Fibroblast of skin of abdomen (primary cell): ENCODE data around the gene RPS6KA3.
"Not testable (repeated sequence)": the region's sequence is repeated elsewhere in the genome, so short reads cannot be mapped to it uniquely, and the experiment has no call there.

Source experiments
- DNase-seq: peaks from one replicate; pipeline ENCODE4 v3.0.0-alpha.2; 2013

Gene RPS6KA3

DNA sequence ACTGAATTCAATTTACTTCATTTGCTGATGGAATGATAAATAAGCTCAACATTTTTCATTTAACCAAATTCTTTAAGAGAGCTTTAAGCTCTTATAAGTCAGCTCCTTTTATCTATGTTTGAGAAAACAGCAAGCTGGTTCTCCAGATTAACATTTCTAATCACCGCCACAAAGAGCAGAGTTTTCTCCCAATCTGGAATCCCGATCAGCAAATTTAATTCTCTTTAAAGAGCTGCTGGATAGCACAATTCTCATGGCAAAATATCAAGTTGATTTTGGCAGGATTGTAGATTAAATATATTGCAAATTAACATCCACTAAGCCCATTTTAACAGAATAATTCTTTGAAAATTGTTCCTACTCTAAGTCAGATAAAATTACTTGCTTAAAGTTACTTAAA is 48.8 kb downstream of the RPS6KA3 start:
- DNase-seq, result no peak

DNA sequence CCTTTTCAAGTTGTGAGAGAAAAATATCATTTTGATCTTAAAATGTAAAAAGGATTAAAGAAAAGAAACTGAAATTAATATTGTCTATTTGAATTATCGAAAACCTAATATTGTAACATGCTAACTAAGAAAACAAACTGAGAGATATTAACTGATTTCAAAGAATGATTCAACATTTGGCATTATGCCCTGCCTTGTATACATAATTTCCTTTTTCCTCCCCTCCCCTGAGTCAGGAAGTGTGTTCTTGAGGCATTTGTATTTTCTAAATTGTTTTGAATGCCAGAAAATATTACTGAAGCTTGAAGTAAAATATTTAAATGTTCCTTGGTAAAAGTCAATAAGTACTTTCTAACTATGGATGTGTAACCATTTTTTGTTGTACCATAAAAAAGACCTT is 49.4 kb downstream of the RPS6KA3 start:
- DNase-seq, result peak; percentile 44

DNA sequence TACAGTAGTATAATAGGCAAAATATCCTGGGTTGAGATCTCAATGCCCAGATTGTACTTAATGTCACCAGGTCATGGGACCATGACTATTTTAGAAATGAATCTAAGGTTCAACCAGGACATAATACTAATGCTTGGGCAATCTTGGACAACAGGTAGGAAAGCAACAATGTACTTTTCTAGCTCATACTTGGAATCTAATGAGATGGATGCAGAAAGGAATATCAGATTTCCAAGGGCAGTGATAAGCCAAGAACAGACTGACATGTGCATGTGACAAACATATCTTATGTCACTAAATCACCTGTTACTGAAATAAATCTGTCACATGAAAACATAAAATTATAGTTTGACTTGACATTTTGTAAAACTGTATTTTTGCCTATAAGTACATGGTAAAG is 51.1 kb downstream of the RPS6KA3 start:
- DNase-seq, result no peak

DNA sequence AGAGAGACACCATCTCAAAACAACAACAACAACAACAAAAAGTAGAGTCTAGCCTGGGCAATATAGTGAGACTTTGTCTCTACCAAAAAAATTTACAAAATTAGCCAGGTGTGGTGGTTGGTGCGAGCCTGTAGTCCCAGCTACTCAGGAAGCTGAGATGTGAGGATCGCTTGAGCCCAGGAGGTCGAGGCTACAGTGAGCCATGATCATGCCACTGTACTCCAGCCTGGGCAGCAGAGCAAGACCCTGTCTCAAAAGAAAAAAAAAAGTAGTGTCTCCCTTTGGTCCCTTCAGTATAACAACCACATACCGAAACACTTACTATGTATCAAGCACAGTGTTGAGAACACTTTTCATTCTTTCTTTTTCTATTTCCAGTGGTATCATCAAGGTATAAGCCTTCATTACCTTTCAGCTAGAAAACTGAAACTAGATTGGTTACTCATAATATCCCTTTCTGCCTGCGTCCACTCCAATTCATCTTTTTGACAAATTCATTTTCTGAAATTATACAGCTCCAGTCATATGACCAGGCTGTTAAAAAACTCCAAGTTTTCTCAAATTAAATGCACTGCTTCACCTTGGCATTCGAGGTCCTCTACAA is 54.1 kb downstream of the RPS6KA3 start:
- no peak for DNase-seq

DNA sequence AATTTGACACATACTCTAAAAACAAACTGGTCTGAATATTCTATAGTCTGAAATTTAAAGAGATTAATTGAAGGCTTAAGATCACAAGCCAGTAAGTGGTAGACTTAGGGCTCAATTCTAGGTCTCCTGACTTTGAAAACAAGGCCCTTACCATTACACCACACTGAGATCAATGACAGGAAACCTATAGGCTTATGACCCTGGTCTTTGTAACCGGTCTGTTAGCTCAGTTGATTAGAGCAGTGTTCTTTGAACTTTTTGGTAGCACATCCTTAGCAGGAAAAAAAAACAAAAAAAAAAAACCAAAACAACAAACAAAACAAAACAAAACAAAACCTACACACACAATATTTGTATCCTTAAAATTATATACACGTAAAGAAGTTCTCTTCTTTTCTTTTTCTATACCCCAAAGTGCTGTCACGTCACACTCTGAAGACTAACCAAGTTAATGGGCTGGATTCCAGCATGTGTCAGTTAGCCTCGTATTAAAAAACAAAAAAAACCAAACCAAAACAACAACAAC is 55.4 kb downstream of the RPS6KA3 start:
- no peak for DNase-seq

DNA sequence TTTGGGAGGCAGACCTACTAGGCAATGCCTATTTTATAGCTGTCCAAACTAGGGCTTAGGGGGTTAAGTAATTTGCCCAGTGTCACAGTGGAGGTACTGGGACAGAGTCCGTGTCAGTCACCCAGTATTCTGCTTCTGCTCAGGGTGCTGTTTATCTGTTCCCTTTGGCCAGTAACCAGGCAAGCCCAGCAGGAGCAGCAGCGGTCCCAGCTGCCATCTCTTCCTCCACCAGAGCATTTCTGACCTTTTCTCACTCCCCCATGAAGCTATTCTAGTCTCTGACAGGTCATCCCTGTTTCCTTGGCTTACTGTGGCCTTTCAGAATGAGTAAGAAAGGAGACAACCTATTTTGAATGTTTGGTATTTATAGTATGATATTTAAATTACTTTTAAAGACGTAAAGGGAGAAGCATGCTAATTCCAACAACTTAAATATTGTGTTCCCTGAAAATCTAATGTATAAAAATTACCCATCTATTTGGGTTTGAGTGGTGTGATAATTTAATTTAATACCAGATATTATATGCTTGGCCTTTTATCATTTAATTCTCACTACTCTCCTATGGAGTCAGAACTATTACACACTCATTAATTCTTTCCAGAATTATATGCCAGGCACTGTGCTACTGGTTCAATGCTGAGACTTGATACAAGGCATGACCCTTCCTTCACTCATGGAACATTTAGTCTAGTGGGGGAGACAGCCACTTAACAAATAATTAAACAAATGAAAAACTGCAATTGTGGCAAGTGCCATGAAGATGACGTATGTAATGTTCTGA is 60.6 kb downstream of the RPS6KA3 start:
- no peak for DNase-seq

DNA sequence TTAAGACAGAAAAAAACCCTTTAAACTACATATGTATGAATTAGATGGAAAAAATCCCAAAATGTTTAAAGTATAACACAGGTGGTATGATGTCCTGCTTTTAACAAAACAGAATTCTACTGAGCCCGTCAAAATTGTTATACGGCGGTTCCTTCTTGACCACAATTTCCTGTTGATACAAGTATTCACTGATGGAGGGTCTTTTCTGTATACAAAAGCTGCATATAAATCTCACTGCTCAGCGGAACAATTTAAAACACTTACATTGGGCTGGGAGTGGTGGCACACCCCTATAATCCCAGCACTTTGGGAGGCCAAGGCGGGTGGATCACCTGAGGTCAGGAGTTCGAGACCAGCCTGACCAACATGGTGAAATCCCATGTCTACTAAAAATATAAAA is 62.4 kb downstream of the RPS6KA3 start:
- DNase-seq, result no peak

DNA sequence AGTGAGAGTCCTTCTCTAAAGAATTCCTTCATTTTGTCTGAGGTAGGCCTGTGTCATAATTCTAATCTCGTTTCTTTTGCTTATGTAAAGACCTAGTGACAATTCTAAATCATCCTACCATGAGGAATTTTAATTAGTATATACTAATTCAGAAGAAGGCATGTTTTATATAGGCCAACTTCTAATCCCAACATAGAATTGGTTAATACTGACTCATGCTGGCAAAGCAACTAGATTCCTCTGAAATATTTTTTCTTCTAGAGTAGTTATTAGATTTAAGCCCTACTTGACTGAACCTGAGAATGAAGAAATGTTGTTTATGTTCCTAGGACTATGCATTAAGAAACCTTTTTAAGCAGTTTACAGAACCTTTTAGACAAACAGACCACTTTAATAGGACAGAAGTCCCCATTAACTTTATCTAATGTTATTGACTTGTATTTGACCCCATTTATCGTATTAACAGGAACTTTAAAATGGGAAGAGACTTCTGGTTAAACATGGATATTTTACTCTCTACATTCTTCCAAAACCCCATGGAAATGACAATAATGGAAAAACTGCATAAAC is 69.0 kb downstream of the RPS6KA3 start:
- DNase-seq, result peak; percentile 6

DNA sequence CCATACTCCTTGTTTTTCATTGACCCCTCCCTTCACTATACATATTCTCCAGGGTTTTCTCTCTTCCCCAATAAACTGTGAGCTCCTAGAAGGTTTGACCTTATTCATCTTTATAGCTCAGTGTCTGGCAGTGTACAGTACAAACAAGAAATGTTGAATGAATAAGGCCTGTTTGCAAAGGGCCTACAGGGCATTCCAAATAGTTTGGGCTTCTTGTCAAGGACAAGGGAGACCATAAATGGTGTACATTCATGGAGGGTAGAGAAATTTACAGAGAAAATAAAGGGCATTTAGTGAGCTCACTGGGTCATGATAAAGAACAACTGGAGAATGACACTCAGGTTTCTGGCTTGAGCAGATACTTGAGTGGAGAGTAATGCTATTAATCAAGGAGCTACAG is 77.5 kb downstream of the RPS6KA3 start:
- DNase-seq, result no peak

DNA sequence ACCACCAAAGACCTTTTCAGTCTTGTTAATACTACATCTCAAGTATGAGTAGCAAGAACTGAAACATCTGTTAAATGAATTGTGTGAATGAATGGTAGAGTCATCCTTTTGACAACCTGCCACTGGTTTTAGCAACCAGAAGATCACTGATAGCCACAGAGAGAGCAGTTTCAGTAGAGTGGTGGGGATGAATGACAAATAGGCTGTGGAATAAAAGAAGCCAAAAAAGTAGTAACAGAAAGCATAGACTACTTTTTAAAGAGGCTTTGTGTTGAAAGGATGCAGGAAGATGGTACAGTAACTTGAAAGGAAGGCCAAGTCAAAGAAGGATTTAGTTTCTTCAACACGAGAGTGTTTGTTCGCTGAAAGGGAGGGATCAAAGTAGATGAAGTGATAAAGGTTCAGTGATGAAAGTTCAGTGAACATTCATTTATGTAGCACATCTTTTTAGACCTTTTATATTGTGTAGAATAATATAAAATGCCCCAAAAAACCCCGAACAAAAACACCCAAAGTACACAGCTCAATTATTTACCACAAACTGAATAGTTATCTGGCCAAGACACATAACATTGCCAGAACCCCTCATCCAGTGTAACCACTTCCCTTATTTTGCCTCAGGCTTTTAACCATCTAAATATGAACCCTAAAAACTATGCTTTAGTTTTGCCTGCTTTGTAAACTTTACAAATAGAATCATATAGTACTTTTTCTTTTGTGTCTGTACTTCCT is 84.9 kb downstream of the RPS6KA3 start:
- no peak for DNase-seq

DNA sequence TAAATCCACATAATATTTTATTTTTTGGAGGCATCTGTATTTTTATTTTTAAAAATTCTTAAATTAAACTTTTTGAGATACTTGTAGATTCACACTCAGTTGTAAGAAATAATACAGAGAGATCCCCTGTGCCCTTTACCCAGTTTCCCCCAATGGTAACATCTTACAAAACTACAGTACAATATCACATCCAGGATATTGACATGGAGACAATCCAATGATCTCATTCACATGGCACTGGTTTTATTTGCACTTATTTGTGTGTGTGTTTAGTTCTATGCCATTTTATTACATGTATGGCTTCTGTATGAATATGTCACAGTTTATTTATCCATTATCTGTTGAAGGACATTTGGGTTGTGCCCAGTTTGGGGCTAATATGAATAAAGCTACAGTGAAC is 89.6 kb downstream of the RPS6KA3 start:
- DNase-seq, result no peak

DNA sequence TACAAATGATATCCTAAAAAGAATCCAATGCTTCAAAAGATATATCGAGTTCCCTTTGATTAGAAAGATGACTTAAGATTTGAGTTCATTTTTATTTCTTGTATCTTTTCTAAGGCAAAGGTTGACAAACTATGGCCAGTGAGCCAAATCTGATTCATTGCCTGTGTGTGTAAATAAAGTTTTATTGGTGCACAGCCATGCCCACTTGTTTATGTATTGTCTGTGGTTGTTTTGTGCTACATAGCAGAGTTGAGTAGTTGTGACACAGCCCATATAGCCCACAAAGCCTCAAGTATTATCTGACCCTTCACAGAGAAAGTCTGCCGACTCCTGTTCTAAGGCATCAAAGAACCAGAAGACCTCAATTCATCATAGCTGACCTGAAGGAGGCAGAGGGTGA is 92.9 kb downstream of the RPS6KA3 start:
- DNase-seq, result no peak

DNA sequence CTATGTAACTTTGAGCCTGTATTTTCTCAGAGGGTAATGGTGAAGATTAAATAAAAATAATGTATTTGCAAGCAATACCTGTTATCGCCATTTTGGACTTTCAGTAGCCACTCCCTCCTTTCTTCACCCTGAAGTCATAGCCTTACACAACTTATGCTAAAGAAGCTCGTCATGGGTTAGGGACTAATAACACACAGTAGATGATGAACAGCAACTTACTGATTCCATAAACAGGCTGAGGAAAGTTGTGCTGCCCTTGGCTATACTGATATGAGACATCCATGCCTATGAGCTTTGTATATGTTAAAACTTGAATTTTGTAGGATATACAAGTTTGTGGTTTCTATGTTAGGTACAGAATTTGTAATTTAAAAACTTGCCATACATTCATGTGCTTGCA is 93.4 kb downstream of the RPS6KA3 start:
- DNase-seq, result no peak

DNA sequence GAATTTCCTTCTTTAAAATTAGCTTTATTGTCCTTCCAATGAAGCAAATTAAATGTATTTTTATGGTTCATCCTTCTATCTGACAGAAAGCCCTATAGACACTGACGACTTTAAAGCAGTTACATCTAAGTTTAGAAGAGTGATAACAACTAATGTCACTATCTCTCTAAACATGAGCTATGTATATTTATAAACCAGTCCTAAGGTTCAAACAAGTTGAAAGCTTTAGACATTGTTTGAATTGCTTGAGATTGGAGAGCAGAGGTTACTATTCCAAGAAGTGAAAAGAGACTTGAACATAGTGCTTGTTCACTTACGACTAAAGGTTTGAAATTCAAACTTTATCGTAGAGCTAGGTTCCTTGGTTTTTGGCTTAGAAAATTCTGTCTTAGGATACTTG is 94.8 kb downstream of the RPS6KA3 start:
- DNase-seq, result no peak

DNA sequence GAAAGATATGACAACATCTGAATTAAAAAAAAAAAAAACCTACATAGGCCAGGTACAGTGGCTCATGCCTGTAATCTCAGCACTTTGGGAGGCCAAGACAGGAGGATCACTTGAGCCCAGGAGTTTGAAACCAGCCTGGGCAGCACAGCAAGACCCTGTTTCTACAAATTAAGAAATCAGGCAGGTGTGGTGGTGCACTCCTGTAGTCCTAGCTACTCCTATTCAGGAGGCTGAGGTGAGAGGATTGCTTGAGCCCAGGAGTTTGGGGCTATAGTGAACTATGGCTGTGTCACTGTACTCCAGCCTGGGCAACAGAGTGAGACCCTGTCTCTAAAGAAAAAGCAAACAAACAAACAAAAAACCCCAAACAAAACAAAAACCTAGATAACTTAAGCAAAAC is 104.2 kb downstream of the RPS6KA3 start:
- DNase-seq, result not testable (repeated sequence)

DNA sequence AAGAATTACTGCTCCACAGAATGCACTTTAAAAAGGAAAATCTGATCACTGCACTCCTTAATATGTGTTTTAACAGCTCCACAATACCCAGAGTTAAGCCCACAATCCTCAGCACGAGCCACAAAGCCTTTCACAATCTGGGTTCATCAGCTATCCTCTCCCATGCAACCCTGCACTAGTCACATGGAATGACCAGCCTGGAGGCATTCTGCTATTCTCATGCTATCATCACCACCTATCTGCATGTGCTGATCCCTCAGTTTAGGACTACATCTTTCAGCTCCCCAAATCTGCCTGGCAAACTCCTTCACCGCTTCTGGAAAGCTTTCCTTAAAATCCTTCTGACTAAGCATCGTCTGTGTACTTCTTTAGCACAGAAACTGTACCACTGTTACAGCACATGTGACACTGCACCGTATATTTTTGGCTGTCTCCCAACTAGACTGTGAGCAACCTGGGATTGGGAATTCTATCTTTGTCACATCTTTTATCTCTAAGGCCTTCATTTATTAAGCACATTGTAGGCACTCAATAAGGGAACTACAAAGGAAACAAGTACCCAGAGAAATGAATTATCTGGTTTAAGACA is 106.8 kb downstream of the RPS6KA3 start:
- no peak for DNase-seq

DNA sequence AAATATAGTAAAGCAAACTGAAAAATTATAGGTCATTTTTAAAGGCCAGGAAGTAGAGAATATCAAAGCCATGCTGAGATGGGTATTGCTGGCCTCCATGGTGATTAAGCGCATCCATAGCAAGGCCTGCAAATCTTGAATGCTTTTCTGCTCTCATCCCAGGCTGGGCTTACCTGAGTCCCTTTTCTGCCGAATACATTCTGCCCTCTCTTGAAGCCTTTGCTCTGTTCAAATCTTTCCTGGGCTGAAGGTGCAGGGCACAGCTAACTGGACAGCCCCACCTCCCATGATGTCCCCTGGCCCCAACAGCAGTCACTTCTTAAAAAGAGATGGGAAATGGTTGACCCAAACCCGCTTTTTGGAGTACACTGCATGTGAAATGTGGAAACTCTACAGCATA is 115.0 kb downstream of the RPS6KA3 start:
- DNase-seq, result no peak

DNA sequence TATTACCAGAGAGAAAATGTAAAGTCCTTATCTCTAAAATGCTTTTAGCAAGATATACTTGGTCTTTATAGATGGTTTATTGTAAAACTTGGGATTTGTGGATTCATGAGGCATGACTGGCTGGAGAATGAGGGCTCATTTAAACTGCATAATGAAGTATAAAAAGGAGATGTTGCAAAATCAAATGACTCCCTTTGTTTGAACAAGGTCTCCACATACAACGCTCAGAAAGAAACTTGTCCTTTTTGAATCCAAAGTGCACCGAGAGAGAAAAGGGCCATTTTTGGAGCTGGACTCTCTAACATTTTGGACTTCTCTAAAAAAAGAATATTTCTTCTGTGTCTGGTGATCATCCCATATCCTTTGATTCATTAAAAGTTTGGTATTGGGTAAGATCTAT is 117.4 kb downstream of the RPS6KA3 start:
- no peak for DNase-seq

DNA sequence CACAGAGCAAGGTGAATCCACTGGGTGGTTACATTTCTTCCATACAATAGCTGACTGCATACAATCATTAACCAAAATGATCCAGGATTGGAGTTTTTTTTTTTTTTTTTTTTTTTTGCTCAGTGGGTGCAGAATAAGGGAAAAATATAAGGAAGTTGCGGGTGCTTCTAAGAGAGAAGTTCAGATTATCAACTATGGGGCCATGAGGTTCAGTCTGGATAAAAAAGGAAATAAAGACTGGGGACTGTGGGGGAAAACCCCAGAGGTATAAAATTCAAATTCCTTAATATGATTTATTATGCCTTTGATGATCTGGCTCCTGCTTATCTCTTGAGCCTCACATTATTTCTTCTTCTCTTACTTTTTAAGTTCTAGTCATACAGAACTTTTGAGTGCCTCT is 119.1 kb downstream of the RPS6KA3 start:
- no peak for DNase-seq

DNA sequence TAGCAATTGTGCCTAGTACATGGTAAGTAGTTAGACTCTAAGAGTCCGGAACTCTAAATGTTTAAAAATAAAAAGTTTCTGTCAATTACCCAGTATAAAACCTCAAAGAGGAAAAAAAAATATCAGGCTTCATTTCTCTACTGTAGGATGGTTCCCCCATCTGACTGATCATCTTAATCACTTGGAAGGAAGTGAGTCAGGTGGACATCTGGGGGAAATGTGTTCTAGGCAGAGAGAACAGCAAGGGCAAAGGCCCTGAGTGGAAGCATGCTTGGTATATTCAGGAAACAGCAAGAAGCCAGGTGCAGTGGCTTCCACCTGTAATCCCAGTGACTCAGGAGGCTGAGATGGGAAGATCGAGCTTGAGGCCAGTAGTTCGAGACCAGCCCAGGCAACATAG is 122.2 kb downstream of the RPS6KA3 start:
- DNase-seq, result peak; percentile 63

DNA sequence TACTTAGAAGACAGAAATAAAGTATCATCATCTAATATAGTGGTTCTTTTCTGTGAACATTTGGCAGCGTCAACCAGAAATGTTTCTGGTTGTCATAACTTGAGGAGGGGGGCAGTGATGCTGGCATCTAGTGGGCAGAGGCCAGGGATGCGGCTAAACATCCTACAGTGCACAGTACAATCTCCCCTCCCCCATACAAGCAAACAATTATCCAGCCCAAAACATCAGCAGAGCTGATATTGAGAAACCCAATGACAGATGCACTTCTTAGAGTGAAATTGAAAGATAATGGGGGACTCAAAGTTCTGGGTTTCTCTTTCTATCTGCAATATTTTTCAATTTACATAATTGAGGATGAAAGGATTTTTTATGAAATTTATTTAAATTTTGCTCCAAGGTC is 123.1 kb downstream of the RPS6KA3 start:
- DNase-seq, result no peak

DNA sequence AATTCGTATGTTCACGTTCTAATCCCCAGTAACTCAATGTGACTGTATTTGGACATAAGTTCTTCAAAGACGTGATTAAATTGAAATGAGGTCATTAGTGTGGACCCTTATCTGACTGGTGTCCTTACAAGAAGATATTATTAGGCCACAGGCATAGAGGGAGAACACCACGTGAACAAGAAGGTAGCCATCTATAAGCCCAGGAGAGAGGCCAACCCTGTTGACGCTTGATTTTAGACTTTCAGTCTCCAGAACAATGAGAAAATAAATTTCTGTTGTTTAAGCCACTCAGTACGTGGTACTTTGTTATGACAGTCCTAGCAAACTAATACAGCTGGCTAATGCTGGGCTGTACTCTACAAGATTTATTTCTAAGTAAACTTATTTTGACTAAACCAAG is 123.6 kb downstream of the RPS6KA3 start:
- no peak for DNase-seq
